GM13976 (cell line): ENCODE results near the gene ACTR3C.

ENCODE experiments used
- DNase-seq: peaks from one replicate; pipeline ENCODE4 v3.0.0; 2012; ENCODE audit warnings: low spot score
- in situ Hi-C: fragments of 300-500 bp; cut with MboI; formaldehyde crosslinking; loops from one replicate; pipeline ENCODE4 v1.12.0; 2022; ENCODE audit warnings: low sequenced_read_pairs, mixed read lengths, inconsistent platforms; ENCODE audit not compliant: unreplicated experiment
- TF ChIP-seq, protein P1 (sequence below): IDR thresholded peaks from 2 replicates; pipeline ENCODE4 v1.5.1; 2012; ENCODE audit warnings: borderline replicate concordance, mild to moderate bottlenecking; ENCODE audit not compliant: insufficient read depth; ENCODE audit errors: extremely low read depth, missing control alignments, control extremely low read depth

The ACTR3C gene

DNA sequence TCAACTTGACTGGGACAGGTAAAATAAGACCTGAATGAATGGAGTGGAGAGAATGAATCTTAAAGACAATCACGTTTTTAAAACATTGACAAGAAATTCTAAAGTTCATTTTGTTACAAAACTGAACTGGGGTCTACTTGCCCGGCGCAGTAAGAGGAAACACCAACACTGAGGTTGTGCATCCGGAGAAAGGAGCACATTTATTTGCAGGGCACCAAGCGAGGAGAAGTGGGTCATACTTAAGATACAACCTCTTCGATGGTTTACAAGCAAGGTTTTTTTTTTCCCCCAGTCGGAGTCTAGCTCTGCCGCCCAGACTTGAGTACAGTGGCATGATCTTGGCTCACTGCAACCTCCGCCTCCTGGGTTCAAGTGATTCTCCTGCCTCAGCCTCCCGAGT lies 41.8 kb upstream of the ACTR3C start:
- TF ChIP-seq, protein P1, sequence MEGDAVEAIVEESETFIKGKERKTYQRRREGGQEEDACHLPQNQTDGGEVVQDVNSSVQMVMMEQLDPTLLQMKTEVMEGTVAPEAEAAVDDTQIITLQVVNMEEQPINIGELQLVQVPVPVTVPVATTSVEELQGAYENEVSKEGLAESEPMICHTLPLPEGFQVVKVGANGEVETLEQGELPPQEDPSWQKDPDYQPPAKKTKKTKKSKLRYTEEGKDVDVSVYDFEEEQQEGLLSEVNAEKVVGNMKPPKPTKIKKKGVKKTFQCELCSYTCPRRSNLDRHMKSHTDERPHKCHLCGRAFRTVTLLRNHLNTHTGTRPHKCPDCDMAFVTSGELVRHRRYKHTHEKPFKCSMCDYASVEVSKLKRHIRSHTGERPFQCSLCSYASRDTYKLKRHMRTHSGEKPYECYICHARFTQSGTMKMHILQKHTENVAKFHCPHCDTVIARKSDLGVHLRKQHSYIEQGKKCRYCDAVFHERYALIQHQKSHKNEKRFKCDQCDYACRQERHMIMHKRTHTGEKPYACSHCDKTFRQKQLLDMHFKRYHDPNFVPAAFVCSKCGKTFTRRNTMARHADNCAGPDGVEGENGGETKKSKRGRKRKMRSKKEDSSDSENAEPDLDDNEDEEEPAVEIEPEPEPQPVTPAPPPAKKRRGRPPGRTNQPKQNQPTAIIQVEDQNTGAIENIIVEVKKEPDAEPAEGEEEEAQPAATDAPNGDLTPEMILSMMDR, result no peak
- DNase-seq, result no peak
- in situ Hi-C loops, result no loop called here

DNA sequence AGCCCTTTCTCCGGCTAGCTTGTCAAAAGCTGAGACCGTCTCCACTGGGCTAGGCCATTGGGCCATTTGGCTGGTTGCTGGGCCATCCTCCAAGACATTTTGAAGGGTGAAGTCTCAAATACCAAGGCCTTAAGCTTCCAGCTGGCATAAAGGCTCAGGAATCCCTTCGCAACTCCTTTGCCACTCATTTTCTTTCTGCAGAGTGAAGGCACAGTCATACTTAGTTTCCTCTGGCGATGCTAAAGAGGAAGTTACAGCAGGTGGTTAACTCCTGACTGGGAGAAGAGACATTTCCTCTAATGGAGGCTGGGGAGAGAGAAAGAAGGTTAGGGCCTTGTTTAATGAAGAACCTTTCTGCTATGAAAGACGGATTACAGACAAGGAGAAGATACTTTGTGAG lies 40.5 kb upstream of the ACTR3C start:
- in situ Hi-C loops, result no loop called here
- TF ChIP-seq, protein P1, result no peak

DNA sequence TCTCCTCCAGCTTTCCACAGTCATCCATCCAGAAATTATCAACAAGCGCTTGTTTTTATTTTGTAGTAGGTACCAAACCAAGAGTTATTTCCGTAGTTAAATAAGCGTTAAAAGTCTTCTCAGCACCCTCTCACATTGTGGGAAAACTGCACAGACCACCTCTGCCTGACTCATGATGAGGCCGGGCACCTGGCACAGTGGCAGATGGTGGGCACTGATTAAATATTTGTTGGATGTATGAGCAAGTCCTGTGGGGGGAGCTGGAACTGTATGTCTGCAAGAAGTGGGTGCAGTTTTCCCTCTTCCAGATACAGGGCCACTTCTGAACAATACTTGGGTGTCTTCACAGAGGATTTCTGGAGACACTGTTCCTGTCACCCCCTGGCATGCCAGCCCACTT lies 40.0 kb upstream of the ACTR3C start:
- in situ Hi-C loops, result no loop called here

More for the DNA sequence above, 40.5 kb upstream of the ACTR3C start:
- DNase-seq, result peak; percentile 61

DNA sequence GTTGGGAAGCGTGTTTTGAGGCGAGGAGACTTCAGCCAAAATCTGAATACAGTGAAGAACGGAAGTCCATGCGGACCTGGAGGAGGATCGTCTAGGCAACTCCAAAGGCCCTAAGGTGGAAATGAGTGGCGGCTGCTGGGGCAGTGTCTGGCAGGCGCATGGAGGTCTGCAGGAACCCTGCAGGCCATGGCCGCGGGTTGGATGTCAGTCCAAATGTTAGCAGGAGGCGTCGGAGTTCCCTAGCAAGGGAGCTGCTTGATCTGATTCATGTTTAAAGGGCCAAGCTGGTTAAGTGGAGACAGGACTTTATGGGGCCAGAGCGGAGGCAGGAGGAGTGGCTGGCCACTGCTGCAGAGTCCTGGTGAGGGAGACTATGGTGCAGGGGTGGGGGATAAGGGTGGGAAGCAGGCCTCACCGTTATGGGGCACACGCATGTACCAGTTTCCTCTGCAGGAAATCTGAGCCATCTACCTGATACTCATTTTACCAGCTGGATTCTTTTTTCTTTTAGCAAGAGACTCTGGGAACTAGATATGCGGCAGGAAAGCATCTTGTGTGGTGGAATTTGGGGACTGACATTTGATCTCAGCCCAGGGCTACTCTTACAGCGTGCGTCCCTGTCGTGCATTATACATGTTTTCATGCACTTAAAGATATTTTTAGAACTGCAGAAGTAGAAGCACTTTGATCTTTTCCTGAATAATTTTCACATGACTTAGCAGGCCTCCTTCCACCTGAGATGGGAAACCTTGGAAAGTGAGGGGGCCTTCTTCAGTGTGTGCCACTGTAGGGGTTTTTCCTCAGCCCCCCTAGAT lies 38.7 kb upstream of the ACTR3C start:
- TF ChIP-seq, protein P1, result no peak
- in situ Hi-C loops, result no loop called here
- no peak for DNase-seq

More for the DNA sequence above, 40.0 kb upstream of the ACTR3C start:
- TF ChIP-seq, protein P1, result no peak
- no peak for DNase-seq

DNA sequence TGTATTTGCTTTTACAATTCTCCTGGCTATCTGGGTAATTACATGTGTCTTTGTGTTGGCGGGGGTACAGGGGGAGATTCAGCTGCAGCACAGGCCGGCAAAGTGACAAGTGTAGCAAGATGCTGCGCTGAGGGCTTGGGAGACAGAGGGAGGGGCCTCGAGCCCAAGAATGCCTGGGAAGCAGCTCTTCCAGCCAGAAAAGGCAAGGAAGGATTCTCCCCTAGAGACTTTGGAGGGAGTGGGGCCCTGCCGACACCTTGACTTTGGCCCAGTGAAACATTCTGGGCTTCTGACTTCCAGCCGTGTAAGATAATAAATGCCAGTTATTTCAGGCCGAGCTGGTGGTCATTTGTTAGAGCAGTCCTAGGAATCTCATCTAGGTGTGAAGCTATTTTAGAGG lies 38.1 kb upstream of the ACTR3C start:
- TF ChIP-seq, protein P1, result no peak

DNA sequence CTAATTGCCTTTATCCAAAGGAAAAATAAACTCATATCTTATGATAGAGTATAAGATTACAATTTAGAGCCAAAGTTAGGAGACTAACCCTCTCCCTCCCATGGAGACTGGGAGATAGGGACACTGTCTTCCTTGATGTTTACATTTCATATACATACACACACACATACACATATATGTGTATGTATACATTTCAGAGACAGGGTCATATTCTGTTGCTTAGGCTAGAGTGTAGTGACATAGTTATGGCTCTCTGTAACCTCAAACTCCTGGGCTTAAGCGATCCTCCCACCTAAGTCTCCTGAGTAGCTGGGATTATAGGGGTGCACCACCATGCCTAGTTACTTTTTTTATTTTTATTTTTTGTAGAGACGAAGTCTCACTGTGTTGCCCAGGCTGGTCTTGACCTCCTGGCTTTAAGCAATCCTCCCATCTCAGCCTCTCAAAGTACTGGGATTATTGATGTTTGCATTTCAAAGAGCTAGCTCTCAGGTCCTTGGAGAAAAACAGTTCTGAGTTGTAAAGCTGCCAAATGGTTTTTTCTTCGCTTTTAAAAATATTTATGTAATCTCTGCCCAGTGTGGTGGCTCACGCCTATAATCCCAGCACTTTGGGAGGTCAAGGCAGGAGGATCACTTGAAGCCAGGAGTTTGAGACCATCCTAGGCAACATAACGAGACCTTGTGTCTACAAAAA lies 37.2 kb upstream of the ACTR3C start:
- DNase-seq, result no peak
- TF ChIP-seq, protein P1, result no peak
- in situ Hi-C loops, result no loop called here

More for the DNA sequence above, 38.1 kb upstream of the ACTR3C start:
- DNase-seq, result no peak
- in situ Hi-C loops, result no loop called here
